Sciatic nerve (tissue), 2 donors: ENCODE measurements around the gene ANKS6. TPM values are rescaled to one million over a fixed set of nuclear protein-coding genes. Genes with fewer than 3 reads are reported as not detected.
A peak's percentile ranks its signal among the peaks of the same experiment; 100 is the strongest.

ENCODE experiments used
- ATAC-seq: fragments of 200-7000 bp; cut with Tn5 transposase; one replicate; pipeline ENCODE4 v1.9.1; 2020; ENCODE audit warnings: mild to moderate bottlenecking, moderate library complexity
- DNase-seq: peaks from one replicate; pipeline ENCODE4 v3.0.0-alpha.2; 2020; ENCODE audit warnings: low spot score
- intact Hi-C: fragments of 100-400 bp; cut with DNase I; formaldehyde crosslinking; loops from one replicate; pipeline ENCODE4 v1.14.2; 2022
- total RNA-seq: library from RNA; stranded (reverse); fragmentation: NEBNext Ultra II Directional; extraction: Animal tissue kit (Norgen Biotek cat#: 25700); gene quantifications from one replicate; pipeline ENCODE4 v1.2.1, GENCODE V29; 2021
- donor health status: DM: no; HTN: no; CAD: no.
- donor health status: DM: no; HTN: no; CAD: no.

Gene ANKS6
- total RNA-seq, 1 donor from 2014 or later, result 16.5 TPM

- no peak for DNase-seq
- no peak for ATAC-seq
- intact Hi-C loops, result no loop called here
These were observed 48.9 kb downstream of the ANKS6 start for GRCh38 chr9:98747476-98747875.

GRCh38 chr9:98745470-98745869 lies 50.9 kb downstream of the ANKS6 start:
- DNase-seq (no peak), ATAC-seq (no peak)
- intact Hi-C loops, result no loop called here

- ATAC-seq (no peak), DNase-seq (no peak)
- intact Hi-C loops, result no loop called here
These were observed 52.3 kb downstream of the ANKS6 start for GRCh38 chr9:98743818-98744611.

GRCh38 chr9:98743329-98743728 lies 53.0 kb downstream of the ANKS6 start:
- ATAC-seq, result no peak
- DNase-seq, result no peak
- intact Hi-C loops, result no loop called here

GRCh38 chr9:98742325-98743280 lies 53.8 kb downstream of the ANKS6 start:
- ATAC-seq (no peak), DNase-seq (no peak)
- intact Hi-C loops, result no loop called here

- intact Hi-C loops, result no loop called here
- no peak for ATAC-seq
- DNase-seq, result no peak
These were observed 56.0 kb downstream of the ANKS6 start for GRCh38 chr9:98740226-98740881.

- intact Hi-C loops, result no loop called here
- no peak for DNase-seq
- ATAC-seq, result no peak
These were observed 57.6 kb downstream of the ANKS6 start for GRCh38 chr9:98738741-98739140.

- intact Hi-C loops, result no loop called here
- DNase-seq (no peak), ATAC-seq (no peak)
These were observed 60.1 kb downstream of the ANKS6 start for GRCh38 chr9:98736226-98736625.

GRCh38 chr9:98732801-98733200 lies 63.6 kb downstream of the ANKS6 start:
- intact Hi-C loops, result no loop called here
- DNase-seq (no peak), ATAC-seq (no peak)

GRCh38 chr9:98732091-98732490 lies 64.3 kb downstream of the ANKS6 start:
- DNase-seq (no peak), ATAC-seq (no peak)
- intact Hi-C loops, result no loop called here

GRCh38 chr9:98730871-98731270 lies 65.5 kb downstream of the ANKS6 start:
- ATAC-seq (no peak), DNase-seq (no peak)
- intact Hi-C loops, result no loop called here

GRCh38 chr9:98728500-98728899 lies 67.9 kb downstream of the ANKS6 start:
- ATAC-seq (no peak), DNase-seq (no peak)
- intact Hi-C loops, result no loop called here

GRCh38 chr9:98727428-98727827 lies 68.9 kb downstream of the ANKS6 start:
- intact Hi-C loops, result no loop called here
- no peak for DNase-seq
- no peak for ATAC-seq

GRCh38 chr9:98726735-98727134 lies 69.6 kb downstream of the ANKS6 start:
- peak; percentile 66 for ATAC-seq
- DNase-seq, result no peak
- intact Hi-C loops, result no loop called here

- intact Hi-C loops, result no loop called here
- DNase-seq (no peak), ATAC-seq (no peak)
These were observed 71.4 kb downstream of the ANKS6 start for GRCh38 chr9:98724810-98725530.

GRCh38 chr9:98721643-98722042 lies 74.7 kb downstream of the ANKS6 start:
- intact Hi-C loops, result no loop called here
- ATAC-seq (no peak), DNase-seq (no peak)

- ATAC-seq (no peak), DNase-seq (no peak)
- intact Hi-C loops, result no loop called here
These were observed 76.0 kb downstream of the ANKS6 start for GRCh38 chr9:98720402-98720801.

GRCh38 chr9:98719055-98719454 lies 77.3 kb downstream of the ANKS6 start:
- ATAC-seq, result no peak
- DNase-seq, result no peak
- intact Hi-C loops, result no loop called here

GRCh38 chr9:98714833-98715232 lies 81.5 kb downstream of the ANKS6 start:
- ATAC-seq (no peak), DNase-seq (no peak)
- intact Hi-C loops, result no loop called here
